Fibroblast of villous mesenchyme (primary cell): ENCODE data around the gene FAM9C. TPM values are rescaled to one million over a fixed set of nuclear protein-coding genes. Genes with fewer than 3 reads are reported as not detected.

Experiments used
- DNase-seq: peaks from one replicate; pipeline ENCODE4 v3.0.0-alpha.2; 2010; ENCODE audit warnings: low read depth
- H3K4me3 ChIP-seq: 2 replicates; pipeline ENCODE4 v1.5.1; 2011; ENCODE audit warnings: low read depth, mild to moderate bottlenecking, low read length
- total RNA-seq: library from RNA; depleted of rRNA; stranded (reverse); fragments of >200 nt; gene quantifications from 2 replicates; pipeline ENCODE4 v1.2.3, GENCODE V29; 2012
- TF ChIP-seq, protein P1 (sequence below): IDR thresholded peaks from 2 replicates; pipeline ENCODE4 v1.5.1; 2012; ENCODE audit warnings: low read depth, mild to moderate bottlenecking, low read length; ENCODE audit not compliant: insufficient read depth

Gene FAM9C
- total RNA-seq, 1 donor: under 0.01 TPM

DNA sequence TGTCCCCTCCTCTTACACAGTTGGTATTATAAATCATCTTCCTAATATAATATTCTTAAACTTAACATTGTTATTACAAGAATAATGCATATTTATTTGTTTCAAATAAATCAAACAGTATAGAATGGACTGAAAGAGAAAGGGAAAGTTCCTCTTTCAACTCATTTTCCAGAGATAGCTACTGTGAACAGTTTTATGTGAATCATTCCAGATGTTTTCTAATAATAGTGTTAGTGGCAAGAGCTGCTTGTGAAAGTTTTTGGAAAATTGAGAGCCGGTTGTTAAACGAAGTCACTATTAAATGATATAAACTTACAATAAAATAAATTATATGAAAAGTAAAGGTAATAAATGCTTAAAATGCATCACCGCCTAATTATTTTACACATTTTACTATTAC is 55.0 kb downstream of the FAM9C start:
- TF ChIP-seq, protein P1, sequence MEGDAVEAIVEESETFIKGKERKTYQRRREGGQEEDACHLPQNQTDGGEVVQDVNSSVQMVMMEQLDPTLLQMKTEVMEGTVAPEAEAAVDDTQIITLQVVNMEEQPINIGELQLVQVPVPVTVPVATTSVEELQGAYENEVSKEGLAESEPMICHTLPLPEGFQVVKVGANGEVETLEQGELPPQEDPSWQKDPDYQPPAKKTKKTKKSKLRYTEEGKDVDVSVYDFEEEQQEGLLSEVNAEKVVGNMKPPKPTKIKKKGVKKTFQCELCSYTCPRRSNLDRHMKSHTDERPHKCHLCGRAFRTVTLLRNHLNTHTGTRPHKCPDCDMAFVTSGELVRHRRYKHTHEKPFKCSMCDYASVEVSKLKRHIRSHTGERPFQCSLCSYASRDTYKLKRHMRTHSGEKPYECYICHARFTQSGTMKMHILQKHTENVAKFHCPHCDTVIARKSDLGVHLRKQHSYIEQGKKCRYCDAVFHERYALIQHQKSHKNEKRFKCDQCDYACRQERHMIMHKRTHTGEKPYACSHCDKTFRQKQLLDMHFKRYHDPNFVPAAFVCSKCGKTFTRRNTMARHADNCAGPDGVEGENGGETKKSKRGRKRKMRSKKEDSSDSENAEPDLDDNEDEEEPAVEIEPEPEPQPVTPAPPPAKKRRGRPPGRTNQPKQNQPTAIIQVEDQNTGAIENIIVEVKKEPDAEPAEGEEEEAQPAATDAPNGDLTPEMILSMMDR: no peak
- H3K4me3 ChIP-seq: no peak overlapping the region
- DNase-seq: peak; percentile 58

DNA sequence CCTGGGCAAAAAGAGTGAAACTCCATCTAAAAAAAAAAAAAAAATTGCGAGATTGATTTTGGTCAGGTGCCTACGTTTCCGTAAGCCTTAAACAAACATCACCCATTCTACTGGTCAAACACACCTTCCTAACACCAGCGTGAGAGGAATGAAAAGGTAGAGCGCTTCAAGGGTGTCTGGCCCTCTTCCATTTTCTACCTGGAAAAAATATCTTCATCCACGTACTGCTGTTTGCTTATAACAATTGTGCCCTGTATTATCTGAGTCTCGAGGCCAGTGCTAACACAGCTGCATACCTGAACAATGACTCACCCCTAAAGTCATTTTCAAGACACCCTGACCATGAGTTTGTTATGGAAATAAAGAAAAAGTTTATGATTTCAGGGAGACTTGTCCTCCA is 55.6 kb downstream of the FAM9C start:
- peak; percentile 63 for DNase-seq
- TF ChIP-seq, protein P1: no peak
- H3K4me3 ChIP-seq: no peak overlapping the region

DNA sequence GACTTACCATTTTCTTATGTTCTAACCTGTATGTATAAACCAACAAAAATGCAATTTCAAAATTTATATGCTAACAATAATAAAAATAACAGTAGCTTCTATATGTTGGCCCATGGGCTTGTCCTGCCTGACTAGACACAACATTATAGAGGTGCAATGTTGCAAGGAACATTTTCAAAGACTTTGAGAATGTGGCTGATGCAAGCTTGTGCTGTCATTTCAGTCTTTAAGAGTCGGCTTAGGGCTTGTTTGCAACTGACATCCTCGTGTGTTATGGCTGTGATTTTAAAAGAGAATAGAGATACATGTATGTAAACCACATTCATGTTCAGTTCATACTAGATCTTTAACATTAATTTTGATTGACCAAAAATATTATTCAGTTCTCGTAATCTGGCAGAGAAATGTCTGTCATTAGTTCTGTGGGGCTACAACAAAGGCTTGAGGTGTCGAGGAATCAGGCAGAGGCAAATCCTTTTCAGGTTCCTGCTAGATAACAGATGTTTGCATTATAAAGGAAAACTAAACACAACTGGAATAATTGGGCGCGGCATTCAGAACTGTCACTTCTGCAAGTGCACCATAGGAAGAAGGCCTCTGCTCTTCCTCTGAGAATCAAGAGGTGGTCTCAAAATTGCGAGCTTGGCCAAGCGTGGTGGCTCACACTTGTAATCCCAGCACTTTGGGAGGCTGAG is 56.4 kb downstream of the FAM9C start:
- no peak overlapping the region for H3K4me3 ChIP-seq
- no peak for DNase-seq
- TF ChIP-seq, protein P1: no peak

DNA sequence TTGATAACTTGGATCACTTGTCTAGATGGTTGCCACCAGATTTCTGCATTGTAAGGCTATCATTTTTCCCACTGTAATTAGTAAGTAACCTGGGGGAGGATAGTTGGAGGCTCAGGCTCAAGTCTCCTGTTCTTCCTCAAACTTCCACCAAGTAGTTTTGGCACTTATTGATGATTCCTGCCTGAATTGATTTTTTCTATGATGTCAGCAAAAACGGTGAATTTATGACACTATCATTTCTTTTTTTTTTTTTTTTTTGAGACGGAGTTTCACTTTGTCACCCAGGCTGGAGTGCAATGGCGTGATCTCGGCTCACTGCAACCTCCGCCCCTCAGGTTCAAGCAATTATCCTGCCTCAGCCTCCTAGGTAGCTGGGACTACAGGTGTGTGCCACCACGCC is 57.1 kb downstream of the FAM9C start:
- no peak for DNase-seq
- TF ChIP-seq, protein P1: no peak
- no peak overlapping the region for H3K4me3 ChIP-seq

DNA sequence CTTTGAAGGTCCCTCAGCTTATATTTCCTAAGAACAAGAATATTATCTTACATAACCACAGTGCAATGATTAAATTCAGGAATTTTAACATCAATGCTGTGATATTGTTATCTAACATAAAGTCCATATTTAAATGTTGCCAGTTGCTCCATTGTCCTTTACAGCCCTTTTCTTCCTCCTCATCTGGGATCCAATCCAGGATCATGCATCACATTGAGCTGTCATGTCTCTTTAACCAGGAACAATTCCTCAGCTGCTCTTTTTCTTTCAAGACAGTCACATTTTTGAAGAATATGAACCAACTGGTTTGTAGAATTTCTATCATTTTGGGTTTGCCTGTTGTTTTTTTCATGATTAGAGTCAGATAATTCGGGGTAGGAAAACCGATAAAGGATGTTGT is 57.5 kb downstream of the FAM9C start:
- TF ChIP-seq, protein P1: no peak
- DNase-seq: no peak
- no peak overlapping the region for H3K4me3 ChIP-seq

DNA sequence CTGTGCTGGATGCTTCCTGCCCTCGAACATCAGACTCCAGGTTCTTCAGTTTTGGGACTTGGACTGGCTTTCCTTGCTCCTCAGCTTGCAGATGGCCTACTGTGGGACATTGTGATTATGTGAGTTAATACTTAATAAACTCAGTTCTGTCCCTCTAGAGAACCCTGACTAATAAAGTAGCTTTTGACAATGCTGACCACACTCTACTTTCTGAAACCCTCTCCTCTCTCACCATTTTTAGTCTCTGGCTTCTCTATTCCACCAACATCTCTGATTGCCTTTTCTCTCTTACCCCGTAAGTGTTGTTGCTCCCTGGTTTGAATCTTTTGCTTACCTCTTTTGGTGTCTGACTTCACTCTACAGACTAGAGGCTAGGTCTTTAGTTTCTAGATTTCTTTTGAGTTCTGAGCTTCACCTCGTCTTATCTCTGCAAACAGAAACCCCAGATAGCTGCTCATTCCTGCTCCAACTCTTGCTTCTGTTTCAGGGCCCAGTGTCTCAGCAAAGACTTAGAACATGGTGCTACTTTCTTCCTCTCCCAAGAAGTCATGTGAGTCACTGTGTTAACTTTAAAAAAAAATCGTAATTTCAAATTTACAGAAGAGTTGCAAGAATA is 58.1 kb downstream of the FAM9C start:
- no peak for DNase-seq
- H3K4me3 ChIP-seq: no peak overlapping the region
- TF ChIP-seq, protein P1: no peak

Other genes with a start within 250 kb of the FAM9C start
- gene TLR7, start 177.5 kb downstream of the FAM9C start, total RNA-seq: not detected in 2 replicates
- gene TLR8, start 138.0 kb downstream of the FAM9C start, total RNA-seq: not detected in 2 replicates
- 7,483 and 8,887 TPM in 2 replicates for gene TMSB4X, start 69.5 kb downstream of the FAM9C start, total RNA-seq